Measurements from ENCODE around the gene C1QTNF1.

Gene C1QTNF1

GRCh38 chr17:78998311-78999055 lies 25.5 kb upstream of the C1QTNF1 start:
- Histone ChIP-seq H2AFZ (ENCODE audit: insufficient read depth, low read length, poor library complexity) (no peak overlapping the region), H2AK5ac (ENCODE audit: low read length) (no peak overlapping the region), H3K4me1 (ENCODE audit: control insufficient read depth in 1 of 2, insufficient read depth in 2 of 2, low read length in 2 of 2) (no peaks in the 10 kb centered on the region), H2BK120ac (ENCODE audit: insufficient read depth, low read length, poor library complexity) (no peak overlapping the region), H3K27ac (ENCODE audit: low read depth, low read length) (no peak overlapping the region), H3K79me1 (ENCODE audit: low read length) (no peaks in the 10 kb centered on the region), H4K91ac (ENCODE audit: low read depth, low read length) (no peak overlapping the region), H3K4me2 (ENCODE audit: low read length) (no peak overlapping the region), H3K4me3 (ENCODE audit: low read depth, low read length) (no peak overlapping the region), H4K12ac (ENCODE audit: low read depth, low read length) (no peak overlapping the region), H3K9ac (ENCODE audit: low read length) (no peak overlapping the region), H3K36me3 (ENCODE audit: control insufficient read depth in 1 of 2, insufficient read depth in 2 of 2, low read length in 2 of 2) (peaks cover 65 to 76% of the 10 kb centered on the region in 2 experiments), H3K27me3 (ENCODE audit: insufficient read depth, low read length) (no peaks in the 10 kb centered on the region), H3K9me3 (ENCODE audit: insufficient read depth, low read depth, low read length) (peaks cover 5% of the 10 kb centered on the region), H2BK5ac (ENCODE audit: low read depth, low read length, poor library complexity) (no peak overlapping the region), H4K8ac (ENCODE audit: low read depth, low read length) (no peak overlapping the region), H3K14ac (ENCODE audit: low read length) (no peak overlapping the region), H3K4ac (ENCODE audit: low read depth, low read length) (no peak overlapping the region), H3K79me2 (ENCODE audit: control insufficient read depth, insufficient read depth, low read length, poor library complexity) (no peaks in the 10 kb centered on the region), H2BK12ac (ENCODE audit: low read length) (no peak overlapping the region), H3K23ac (ENCODE audit: low read length) (no peak overlapping the region), H3K18ac (ENCODE audit: low read length) (no peak overlapping the region)
- no CpG with 5 or more reads among the region's 28 CpGs for WGBS (ENCODE audit: extremely low coverage, insufficient coverage, insufficient read length)
- DNase-seq: no peak

GRCh38 chr17:78999056-78999768 lies 24.8 kb upstream of the C1QTNF1 start:
- Histone ChIP-seq H3K23ac (ENCODE audit: low read length) (no peak overlapping the region), H3K79me2 (ENCODE audit: control insufficient read depth, insufficient read depth, low read length, poor library complexity) (no peaks in the 10 kb centered on the region), H3K4ac (ENCODE audit: low read depth, low read length) (no peak overlapping the region), H2BK120ac (ENCODE audit: insufficient read depth, low read length, poor library complexity) (no peak overlapping the region), H3K4me2 (ENCODE audit: low read length) (no peak overlapping the region), H2BK5ac (ENCODE audit: low read depth, low read length, poor library complexity) (no peak overlapping the region), H3K4me1 (ENCODE audit: control insufficient read depth in 1 of 2, insufficient read depth in 2 of 2, low read length in 2 of 2) (no peaks in the 10 kb centered on the region), H2AFZ (ENCODE audit: insufficient read depth, low read length, poor library complexity) (no peak overlapping the region), H2BK12ac (ENCODE audit: low read length) (no peak overlapping the region), H3K18ac (ENCODE audit: low read length) (no peak overlapping the region), H3K9ac (ENCODE audit: low read length) (no peak overlapping the region), H3K9me3 (ENCODE audit: insufficient read depth, low read depth, low read length) (peaks cover under 1% of the 10 kb centered on the region), H3K36me3 (ENCODE audit: control insufficient read depth in 1 of 2, insufficient read depth in 2 of 2, low read length in 2 of 2) (peaks cover 57 to 72% of the 10 kb centered on the region in 2 experiments), H3K79me1 (ENCODE audit: low read length) (no peaks in the 10 kb centered on the region), H2AK5ac (ENCODE audit: low read length) (no peak overlapping the region), H3K4me3 (ENCODE audit: low read depth, low read length) (no peak overlapping the region), H3K27me3 (ENCODE audit: insufficient read depth, low read length) (no peaks in the 10 kb centered on the region), H4K12ac (ENCODE audit: low read depth, low read length) (no peak overlapping the region), H4K8ac (ENCODE audit: low read depth, low read length) (no peak overlapping the region), H3K14ac (ENCODE audit: low read length) (no peak overlapping the region), H4K91ac (ENCODE audit: low read depth, low read length) (no peak overlapping the region), H3K27ac (ENCODE audit: low read depth, low read length) (no peak overlapping the region)
- WGBS (ENCODE audit: extremely low coverage, insufficient coverage, insufficient read length): no CpG with 5 or more reads among the region's 17 CpGs
- DNase-seq: no peak

- Histone ChIP-seq H3K4ac (ENCODE audit: low read depth, low read length) (no peak overlapping the region), H3K9me3 (ENCODE audit: insufficient read depth, low read depth, low read length) (no peaks in the 10 kb centered on the region), H4K8ac (ENCODE audit: low read depth, low read length) (no peak overlapping the region), H3K23ac (ENCODE audit: low read length) (no peak overlapping the region), H2AFZ (ENCODE audit: insufficient read depth, low read length, poor library complexity) (no peak overlapping the region), H3K14ac (ENCODE audit: low read length) (no peak overlapping the region), H4K12ac (ENCODE audit: low read depth, low read length) (no peak overlapping the region), H2BK120ac (ENCODE audit: insufficient read depth, low read length, poor library complexity) (no peak overlapping the region), H3K9ac (ENCODE audit: low read length) (no peak overlapping the region), H2BK12ac (ENCODE audit: low read length) (no peak overlapping the region), H3K4me2 (ENCODE audit: low read length) (no peak overlapping the region), H3K36me3 (ENCODE audit: control insufficient read depth in 1 of 2, insufficient read depth in 2 of 2, low read length in 2 of 2) (peaks cover 51 to 64% of the 10 kb centered on the region in 2 experiments), H3K18ac (ENCODE audit: low read length) (no peak overlapping the region), H3K4me3 (ENCODE audit: low read depth, low read length) (no peak overlapping the region), H4K91ac (ENCODE audit: low read depth, low read length) (no peak overlapping the region), H3K79me1 (ENCODE audit: low read length) (no peaks in the 10 kb centered on the region), H3K79me2 (ENCODE audit: control insufficient read depth, insufficient read depth, low read length, poor library complexity) (no peaks in the 10 kb centered on the region), H2BK5ac (ENCODE audit: low read depth, low read length, poor library complexity) (no peak overlapping the region), H3K27me3 (ENCODE audit: insufficient read depth, low read length) (no peaks in the 10 kb centered on the region), H3K4me1 (ENCODE audit: control insufficient read depth in 1 of 2, insufficient read depth in 2 of 2, low read length in 2 of 2) (no peaks in the 10 kb centered on the region), H2AK5ac (ENCODE audit: low read length) (no peak overlapping the region), H3K27ac (ENCODE audit: low read depth, low read length) (no peak overlapping the region)
- DNase-seq: no peak
- WGBS (ENCODE audit: extremely low coverage, insufficient coverage, insufficient read length): no CpG with 5 or more reads among the region's 12 CpGs
Observed at GRCh38 chr17:78999947-79000395, 24.0 kb upstream of the C1QTNF1 start.

GRCh38 chr17:79000396-79001189 lies 23.4 kb upstream of the C1QTNF1 start:
- H3K9ac ChIP-seq (ENCODE audit: low read length): no peak overlapping the region
- no peak overlapping the region for H3K23ac ChIP-seq (ENCODE audit: low read length)
- no peak overlapping the region for H4K8ac ChIP-seq (ENCODE audit: low read depth, low read length)
- peaks cover 3 to 5% of the 10 kb centered on the region in 2 experiments for H3K4me1 ChIP-seq (ENCODE audit: control insufficient read depth in 1 of 2, insufficient read depth in 2 of 2, low read length in 2 of 2)
- no peak overlapping the region for H4K12ac ChIP-seq (ENCODE audit: low read depth, low read length)
- peaks cover 46 to 59% of the 10 kb centered on the region in 2 experiments for H3K36me3 ChIP-seq (ENCODE audit: control insufficient read depth in 1 of 2, insufficient read depth in 2 of 2, low read length in 2 of 2)
- peak overlapping the region; percentile 29 for H3K4me3 ChIP-seq (ENCODE audit: low read depth, low read length)
- no peak overlapping the region for H3K27ac ChIP-seq (ENCODE audit: low read depth, low read length)
- H3K4me2 ChIP-seq (ENCODE audit: low read length): no peak overlapping the region
- no peak overlapping the region for H2BK120ac ChIP-seq (ENCODE audit: insufficient read depth, low read length, poor library complexity)
- no peak overlapping the region for H4K91ac ChIP-seq (ENCODE audit: low read depth, low read length)
- H2BK5ac ChIP-seq (ENCODE audit: low read depth, low read length, poor library complexity): no peak overlapping the region
- H3K9me3 ChIP-seq (ENCODE audit: insufficient read depth, low read depth, low read length): no peaks in the 10 kb centered on the region
- H2BK12ac ChIP-seq (ENCODE audit: low read length): no peak overlapping the region
- no peak overlapping the region for H2AFZ ChIP-seq (ENCODE audit: insufficient read depth, low read length, poor library complexity)
- WGBS (ENCODE audit: extremely low coverage, insufficient coverage, insufficient read length): no CpG with 5 or more reads among the region's 25 CpGs
- H3K4ac ChIP-seq (ENCODE audit: low read depth, low read length): no peak overlapping the region
- H3K27me3 ChIP-seq (ENCODE audit: insufficient read depth, low read length): no peaks in the 10 kb centered on the region
- no peak overlapping the region for H3K14ac ChIP-seq (ENCODE audit: low read length)
- H2AK5ac ChIP-seq (ENCODE audit: low read length): no peak overlapping the region
- H3K79me1 ChIP-seq (ENCODE audit: low read length): no peaks in the 10 kb centered on the region
- DNase-seq: no peak
- peak overlapping the region; percentile 33 for H3K18ac ChIP-seq (ENCODE audit: low read length)
- no peaks in the 10 kb centered on the region for H3K79me2 ChIP-seq (ENCODE audit: control insufficient read depth, insufficient read depth, low read length, poor library complexity)

Data from trophoblast cell (in vitro differentiated cells and primary cell).